GM21717 (cell line): ENCODE results near the gene PDLIM1.

Source experiments
- ATAC-seq: cut with Tn5 transposase; IDR thresholded peaks from one replicate; pipeline ENCODE4 v1.9.1; 2021; ENCODE audit warnings: mild to moderate bottlenecking, moderate library complexity; ENCODE audit not compliant: unreplicated experiment

PDLIM1 gene

GRCh38 chr10:95265572-95265971 is 25.2 kb downstream of the PDLIM1 start:
- ATAC-seq = no peak

GRCh38 chr10:95264227-95265051 is 26.4 kb downstream of the PDLIM1 start:
- ATAC-seq = no peak

DNA sequence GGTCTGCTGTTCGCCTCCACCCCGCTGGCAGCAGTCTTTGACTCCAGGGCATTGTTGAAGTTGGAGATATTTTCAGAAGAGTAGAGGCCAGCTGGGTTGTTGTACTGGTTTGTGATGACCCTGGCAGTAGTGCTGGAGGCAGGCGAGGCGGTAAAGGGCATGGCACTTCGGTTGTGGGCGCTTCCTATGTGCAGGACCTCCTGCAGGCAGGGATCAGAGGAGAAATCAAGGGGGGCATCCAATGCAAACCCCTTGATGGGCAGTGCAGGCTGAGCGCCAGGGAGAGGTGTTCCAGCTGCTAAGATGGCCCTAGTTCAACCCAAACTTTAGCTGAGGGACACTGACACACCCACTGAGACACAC is 27.0 kb downstream of the PDLIM1 start:
- ATAC-seq = no peak

DNA sequence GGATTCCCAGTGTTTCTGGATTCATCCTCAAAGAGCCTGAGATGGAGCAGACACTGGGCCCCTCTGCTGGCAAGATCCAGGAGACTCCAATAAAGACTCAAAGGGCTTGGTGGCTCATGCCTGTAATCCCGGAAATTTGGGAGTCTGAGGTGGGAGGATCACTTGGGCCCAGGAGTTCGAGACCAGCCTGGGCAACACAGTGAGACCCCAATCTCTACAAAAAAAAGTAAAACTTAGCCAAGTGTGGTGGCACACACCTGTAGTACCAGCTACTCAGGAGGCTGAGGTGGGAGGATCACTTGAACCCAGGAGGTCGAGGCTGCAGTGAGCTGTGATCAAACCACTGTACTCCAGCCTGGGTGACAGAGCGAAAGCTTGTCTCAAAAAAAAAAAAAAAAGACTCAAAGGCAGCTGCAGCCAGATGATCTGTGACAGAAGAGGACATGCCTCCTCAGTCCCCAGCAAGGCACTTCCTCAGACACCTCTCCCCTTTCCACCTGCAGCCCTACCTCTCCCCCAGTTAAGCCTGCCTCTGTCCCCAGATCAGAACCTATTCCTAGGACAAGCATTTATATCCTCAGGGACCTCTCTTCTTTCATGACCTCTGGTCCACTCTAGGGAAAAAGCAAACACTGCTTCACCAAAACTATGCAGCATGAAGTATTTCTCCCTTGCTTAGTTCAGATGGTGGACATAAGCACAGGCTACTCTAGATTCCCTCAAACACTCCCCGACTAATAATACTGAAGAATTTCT is 27.9 kb downstream of the PDLIM1 start:
- ATAC-seq = no peak

- ATAC-seq = no peak
These were observed 28.9 kb downstream of the PDLIM1 start for GRCh38 chr10:95261926-95262325.

- ATAC-seq = no peak
These were observed 29.8 kb downstream of the PDLIM1 start for GRCh38 chr10:95260909-95261552.

GRCh38 chr10:95260397-95260881 is 30.4 kb downstream of the PDLIM1 start:
- ATAC-seq = peak; percentile 72

DNA sequence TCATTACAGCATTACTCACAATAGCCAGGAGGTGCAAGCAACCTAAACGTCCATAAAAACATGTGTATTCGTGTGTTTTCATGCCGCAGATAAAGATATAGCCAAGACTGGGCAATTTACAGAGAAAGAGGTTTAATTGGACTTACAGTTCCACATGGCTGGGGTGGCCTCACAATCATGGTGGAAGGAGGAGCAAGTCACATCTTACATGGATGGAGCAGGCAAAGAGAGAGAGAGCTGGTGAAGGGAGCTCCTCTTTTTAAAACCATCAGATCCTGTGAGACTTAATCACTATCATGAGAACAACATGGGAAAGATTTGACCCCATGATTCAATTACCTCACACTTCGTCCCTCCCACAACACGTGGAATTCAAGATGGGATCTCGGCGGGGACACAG is 33.0 kb downstream of the PDLIM1 start:
- no peak for ATAC-seq

- ATAC-seq = no peak
These were observed 34.5 kb downstream of the PDLIM1 start for GRCh38 chr10:95256268-95256667.

- peak; percentile 57 for ATAC-seq
These were observed 36.2 kb downstream of the PDLIM1 start for GRCh38 chr10:95254629-95255028.

- ATAC-seq = no peak
These were observed 37.1 kb downstream of the PDLIM1 start for GRCh38 chr10:95253686-95254085.

DNA sequence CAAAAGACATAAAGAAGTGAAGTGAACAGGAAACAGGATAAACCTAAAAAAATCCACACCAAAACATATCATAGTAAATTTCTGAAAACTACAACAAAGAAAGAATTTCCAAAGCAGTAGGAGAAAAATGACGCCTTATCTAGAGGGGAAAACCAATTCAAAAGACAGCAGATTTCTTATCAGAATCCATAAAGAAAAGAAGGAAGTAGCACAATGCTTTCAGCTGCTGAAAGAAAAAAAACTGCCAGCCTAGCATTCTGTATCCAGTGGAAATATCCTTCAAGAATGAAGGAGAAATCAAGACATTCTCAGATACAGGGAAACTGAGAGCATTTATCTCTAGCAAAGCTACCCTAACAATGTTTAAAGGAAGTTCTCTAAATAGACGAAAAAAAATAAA is 37.8 kb downstream of the PDLIM1 start:
- no peak for ATAC-seq

DNA sequence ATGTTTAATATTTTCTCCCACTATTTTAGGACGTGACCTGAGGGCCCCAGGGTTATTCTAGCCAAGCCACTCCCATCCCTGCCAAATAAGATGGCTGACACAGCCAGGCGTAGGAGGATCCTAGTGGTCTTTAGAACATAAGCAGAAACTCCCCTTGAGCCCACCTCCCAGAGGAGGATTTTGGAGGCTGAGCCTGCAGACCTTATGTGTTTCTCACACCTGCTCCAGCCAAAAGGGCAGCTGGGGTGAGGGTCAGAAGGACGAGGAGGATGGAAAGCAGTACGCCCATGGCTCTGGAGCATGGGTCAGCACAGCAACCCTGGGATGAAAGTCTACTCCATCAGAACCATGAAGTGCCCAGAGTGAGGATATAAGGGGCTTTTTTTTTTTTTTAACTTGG is 39.9 kb downstream of the PDLIM1 start:
- no peak for ATAC-seq

GRCh38 chr10:95249467-95249866 is 41.3 kb downstream of the PDLIM1 start:
- ATAC-seq = no peak

DNA sequence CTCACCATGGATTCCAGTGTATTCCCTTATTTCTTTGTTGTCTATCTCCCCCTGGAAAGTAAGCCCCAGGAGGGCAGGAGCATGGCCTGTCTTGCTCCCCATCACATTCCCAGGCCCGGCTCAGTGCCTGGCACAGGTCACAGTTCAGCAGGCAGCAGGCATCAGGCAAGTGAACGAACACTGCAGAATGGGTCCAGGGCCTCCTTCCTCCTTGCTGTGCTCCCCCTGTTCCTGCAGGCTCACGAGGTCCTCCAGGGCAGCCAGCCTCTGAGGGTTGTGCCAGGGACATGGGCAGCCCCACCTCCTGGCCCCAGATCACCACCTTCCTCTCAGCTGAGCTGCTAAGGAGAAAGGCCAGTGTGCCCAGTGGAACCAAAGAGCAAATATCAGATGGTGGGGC is 41.8 kb downstream of the PDLIM1 start:
- ATAC-seq = no peak

DNA sequence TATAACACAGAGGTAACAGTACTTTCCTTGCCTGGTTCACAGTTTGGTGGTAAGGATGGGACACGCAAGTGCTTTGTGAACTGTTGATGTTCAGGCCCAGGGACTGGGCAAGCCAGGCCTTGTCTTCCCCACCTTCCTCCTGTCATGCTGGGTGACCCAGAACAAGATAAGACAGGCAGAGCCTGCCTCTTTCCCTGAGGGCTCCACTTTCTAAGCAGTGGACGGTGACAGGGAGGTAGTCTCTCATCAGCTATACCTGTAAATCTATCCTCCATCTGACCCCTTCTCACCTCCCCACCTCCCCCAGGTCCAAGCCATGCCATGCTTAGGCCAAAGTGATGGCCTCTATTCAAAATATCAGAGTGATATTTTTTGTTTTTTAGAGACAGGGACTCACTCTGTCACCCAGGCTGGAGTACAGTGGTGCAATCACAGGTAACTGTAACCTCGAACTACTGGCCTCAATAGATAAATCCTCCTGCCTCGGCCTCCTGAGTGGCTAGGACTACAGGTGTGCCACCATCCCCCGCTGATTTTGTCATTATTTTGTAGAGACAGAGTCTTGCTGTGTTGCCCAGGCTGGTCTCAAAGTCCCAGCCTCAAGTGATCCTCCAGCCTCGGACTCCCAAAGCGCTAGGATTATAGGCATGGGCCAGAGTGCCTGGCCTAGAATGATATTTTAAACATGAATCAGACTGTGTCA is 42.8 kb downstream of the PDLIM1 start:
- ATAC-seq = no peak

- ATAC-seq = no peak
These were observed 43.5 kb downstream of the PDLIM1 start for GRCh38 chr10:95247200-95247880.

DNA sequence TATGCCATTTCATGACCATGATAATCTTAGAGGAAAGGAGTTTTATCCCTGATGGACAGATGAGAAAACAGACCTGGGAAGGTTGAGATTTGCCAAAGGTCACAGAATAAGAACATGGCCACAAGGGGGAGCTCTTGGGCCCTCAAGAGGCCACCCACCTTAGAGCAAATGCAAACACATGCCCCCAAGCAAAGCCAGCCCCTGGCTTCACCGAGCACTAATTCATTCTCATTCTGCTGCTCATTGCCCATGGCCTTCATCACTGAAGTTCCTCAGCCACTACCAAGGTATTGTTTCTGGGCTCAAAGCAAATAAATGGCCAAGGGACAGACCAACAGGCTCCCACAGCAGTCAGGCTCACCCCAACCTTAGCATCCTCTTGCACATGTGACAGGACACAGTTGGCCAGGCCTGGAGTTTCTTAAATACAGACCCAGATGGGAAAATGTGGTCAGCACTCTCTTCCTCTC is 44.2 kb downstream of the PDLIM1 start:
- no peak for ATAC-seq

- ATAC-seq = peak; percentile 89
These were observed 45.3 kb downstream of the PDLIM1 start for GRCh38 chr10:95245425-95246055.

DNA sequence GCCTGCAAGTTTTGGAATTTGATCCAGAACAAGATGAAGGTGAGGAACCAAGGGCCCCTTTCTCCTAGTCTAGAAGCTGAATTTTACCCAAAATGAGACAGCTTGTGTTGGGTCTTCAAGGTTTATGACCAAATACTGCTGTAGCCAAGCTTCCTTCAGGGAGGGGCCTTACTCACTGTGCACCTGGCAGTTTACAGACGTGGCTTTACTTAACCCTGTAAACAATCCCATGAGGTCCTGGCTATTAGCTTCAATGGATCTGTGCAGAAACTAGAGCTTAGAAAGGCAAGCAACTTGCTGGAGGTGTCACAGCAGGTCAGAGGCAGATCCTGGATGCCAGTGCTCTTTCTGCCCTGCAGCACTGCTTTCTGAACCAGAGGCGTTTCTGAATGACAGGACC is 46.7 kb downstream of the PDLIM1 start:
- ATAC-seq = no peak
